ENCODE measurements around the gene DMD.

Gene DMD

DNA sequence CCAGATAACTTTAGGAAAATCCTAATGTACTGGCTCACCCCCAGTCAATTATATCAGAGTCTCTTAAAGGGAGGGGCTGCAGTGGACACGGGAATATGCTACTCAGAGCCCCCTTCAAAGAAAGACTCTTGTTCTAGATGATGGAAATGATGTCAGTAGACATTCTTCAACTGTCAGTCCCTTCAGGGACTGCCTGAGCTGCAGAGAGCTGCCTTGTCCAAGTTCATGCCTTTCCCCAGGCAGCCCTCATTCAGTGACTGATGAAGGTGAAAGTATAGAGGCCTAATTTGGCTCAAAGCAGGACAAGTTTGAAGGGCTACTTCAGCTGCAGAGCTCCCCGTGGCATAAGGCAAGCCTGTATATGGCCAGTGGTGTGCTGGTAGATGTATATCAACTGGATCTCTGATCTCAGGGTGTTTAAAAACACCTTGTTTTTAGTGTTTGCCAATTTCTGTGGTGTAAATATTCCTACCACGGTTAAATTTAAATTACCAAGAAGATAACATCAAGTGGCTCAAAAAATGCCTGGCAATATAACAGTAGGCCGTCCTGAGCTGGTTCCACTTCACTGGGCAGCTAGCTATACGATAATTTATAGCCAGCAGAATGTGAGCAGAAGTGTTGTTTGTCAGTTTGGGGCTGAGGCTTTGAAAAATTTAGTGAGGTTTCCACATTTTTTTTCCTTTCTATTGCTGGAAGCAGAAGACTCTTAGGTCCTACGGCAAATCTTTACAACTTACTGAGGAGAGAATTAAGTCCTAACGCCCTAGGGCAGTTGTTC is 1390.7 kb downstream of the DMD start:
- DNase-seq = no peak

DNA sequence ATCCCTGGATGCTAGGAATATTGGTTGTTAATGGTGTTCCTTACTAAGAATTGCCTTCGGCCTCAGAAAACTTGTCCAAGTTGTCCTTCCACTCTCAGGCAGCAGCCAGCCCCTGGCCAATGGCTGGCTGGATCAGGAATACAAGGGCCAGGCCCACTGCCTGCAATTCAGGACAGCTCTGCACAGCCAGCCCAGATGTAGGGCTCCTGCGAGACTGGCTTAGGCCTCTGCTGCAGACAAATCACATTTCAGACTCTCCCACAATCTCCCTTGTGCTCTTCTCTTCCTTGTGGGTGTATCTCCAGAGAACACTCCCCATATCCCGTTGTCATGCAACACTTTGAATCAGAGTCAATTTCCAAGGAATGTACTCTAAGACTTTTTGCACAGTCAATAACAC is 1391.9 kb downstream of the DMD start:
- DNase-seq = no peak

DNA sequence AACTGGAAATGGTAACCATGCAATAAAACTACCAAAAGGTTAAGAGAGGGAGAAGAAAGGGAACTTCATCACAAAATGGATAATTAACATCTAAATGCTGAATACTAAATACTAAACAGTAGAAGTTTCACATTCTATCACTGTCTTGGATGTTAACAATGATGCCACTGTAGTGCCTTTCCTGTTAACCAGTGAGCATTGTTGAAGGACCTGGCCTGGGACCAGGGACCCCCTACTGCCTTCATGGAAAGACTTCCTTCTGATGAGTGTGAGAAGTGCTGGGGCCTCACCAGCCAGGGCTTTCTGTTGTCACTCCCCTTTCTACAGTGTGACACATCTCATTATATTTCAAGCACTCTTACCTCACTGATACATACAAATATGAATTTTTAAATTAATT is 1400.2 kb downstream of the DMD start:
- DNase-seq = no peak

DNA sequence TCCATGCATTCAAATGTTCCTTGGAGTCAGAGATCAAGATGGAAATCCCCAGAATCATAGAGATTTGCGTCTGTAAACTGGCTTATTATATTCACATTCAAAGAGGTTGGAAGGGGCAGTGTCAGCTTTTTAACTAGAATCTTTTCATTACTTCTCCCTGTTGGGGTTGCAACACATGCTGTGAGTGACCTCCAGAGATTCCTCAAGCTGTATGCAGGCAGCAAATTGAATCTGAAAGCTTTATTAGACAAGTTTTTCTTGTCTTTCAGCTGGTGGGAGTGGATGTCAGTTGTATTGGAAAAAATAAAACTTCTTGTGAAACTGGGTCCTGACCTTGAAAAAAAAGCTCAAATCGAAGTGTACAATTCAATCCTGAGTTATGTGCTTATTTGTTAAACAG is 1403.0 kb downstream of the DMD start:
- DNase-seq = no peak

- DNase-seq = no peak
Observed at GRCh38 chrX:31807165-31807564, 1404.2 kb downstream of the DMD start.

- DNase-seq = no peak
Observed at GRCh38 chrX:31805781-31806180, 1405.6 kb downstream of the DMD start.

- DNase-seq = no peak
Observed at GRCh38 chrX:31800219-31800618, 1411.1 kb downstream of the DMD start.

DNA sequence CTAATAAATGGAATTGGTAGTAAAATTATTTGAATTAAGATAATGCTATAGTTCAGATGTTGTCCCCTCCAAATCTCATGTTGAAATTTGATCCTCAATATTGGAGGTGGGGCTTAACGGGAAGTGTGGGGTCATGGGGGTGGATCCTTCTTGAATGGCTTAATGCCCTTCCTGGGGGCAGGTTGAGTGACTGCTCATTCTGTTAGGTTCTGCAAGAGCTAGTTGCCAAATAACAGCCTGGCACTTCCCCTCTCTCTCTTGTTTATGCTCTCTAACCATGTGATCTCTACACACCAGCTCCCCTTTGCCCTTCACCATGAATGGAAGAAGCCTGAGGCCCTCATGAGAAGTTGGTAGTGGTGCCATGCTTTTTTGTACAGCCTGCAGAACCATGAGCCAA is 1414.7 kb downstream of the DMD start:
- no peak for DNase-seq

DNA sequence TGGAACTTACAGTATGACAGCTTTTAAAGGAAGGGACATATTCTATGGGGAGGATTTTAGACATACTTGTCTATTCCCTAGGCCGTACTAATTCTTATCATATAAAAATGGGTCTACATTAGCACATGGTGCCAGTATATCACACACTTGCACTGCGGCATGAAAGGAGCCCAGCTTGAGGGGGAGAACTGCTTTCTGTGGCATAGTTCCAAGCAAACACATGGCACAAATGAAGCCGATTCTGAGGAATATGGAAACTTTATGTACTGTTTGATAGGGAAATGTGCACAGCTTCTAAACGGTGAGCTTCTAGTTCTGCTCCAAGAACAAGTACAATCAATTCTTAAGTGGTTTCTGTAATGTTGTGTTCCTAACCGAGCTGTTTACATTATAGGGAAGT is 1463.9 kb downstream of the DMD start:
- no peak for DNase-seq

DNA sequence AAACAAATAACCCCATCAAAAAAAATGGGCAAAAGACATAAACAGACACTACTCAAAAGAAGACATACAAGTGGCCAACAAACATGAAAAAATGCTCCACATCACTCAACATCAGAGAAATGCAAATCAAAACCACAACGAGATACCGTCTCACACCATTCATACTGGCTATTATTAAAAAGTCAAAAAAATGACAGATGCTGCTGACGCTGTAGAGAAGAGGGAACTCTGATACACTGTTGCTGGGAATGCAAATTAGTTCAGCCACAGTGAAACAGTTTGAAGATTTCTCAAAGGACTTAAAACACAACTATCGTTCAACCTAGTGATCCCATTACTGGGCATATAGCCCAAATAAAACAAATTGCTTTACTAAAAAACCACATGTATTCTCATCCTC is 1468.3 kb downstream of the DMD start:
- DNase-seq = no peak

DNA sequence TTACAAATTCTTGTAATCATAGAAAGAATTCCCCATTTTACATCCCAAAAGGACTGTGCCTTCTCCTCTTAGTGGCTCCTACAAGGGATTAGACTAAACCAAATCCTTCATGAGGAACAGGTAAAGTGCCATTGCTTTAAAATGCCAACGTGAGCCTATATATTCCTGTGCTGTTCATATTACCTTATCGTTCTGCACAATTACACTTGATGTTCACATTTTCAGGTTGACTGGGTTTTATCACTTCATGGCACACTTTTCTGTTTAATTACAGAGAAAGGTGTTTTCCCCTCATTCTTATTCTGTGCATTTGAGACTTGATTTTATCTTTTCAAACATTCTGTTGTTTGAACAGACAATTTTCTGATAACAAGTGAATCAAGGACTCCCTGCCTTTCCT is 1493.9 kb downstream of the DMD start:
- DNase-seq = no peak

DNA sequence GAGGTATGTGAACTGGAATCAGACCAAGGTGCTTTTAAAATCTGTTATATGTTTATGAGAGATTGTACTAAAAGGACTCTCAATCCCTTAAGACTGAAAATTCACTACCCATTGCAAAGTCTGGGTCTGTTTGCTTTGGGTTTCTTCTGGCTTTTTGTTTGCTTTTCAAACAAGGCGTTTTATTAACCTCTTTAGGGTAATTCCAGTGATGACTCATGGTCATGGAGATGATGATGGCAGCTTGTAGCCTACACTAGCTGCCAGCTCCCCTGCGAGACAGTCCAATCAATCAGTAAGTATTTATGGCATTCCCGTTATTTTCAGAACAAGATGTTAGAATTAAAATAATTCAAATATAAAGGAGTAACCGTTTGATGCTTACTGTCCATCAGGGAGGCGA is 1495.7 kb downstream of the DMD start:
- DNase-seq = no peak

GRCh38 chrX:31714797-31715196 is 1496.6 kb downstream of the DMD start:
- no peak for DNase-seq

DNA sequence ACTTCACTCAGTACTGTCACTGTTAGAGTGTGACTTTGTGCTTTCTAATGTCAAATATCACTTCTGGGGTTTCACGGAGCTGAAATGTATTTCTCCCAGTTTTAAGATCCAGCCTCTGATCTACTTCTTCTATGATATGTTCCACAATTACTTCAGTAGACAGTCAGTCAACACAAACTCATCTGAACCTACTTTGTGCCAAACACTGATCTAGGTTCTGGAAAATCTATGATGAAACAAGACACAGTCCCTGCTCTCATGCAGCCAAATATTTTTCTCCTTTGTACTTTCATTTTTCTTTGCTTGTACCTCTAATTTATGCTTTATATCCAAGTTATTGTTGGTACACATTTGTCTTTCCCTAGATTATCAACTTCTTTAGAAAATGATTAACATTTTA is 1498.2 kb downstream of the DMD start:
- no peak for DNase-seq

- no peak for DNase-seq
Observed at GRCh38 chrX:31711166-31711565, 1500.2 kb downstream of the DMD start.

GRCh38 chrX:31708116-31708515 is 1503.2 kb downstream of the DMD start:
- DNase-seq = no peak

GRCh38 chrX:31706466-31706865 is 1504.9 kb downstream of the DMD start:
- no peak for DNase-seq

DNA sequence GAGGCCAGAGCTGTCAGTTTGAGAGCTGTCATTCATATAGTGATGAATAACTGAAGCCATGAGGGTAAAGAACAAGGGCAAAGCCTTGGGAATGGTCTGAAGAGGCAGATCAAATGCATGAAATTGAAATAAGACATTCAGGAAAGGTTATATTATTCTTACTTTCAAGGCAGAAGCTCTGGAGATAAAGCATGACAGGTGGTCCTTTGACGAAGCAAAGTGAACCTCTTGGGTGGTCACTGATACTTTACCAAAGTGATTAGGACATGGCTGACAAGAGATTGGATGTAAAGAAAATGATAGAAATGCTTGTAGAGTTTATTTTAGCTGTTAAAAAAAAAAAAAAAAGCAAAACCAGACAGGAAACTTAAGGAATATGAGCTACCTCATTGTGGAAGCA is 1505.5 kb downstream of the DMD start:
- no peak for DNase-seq

DNA sequence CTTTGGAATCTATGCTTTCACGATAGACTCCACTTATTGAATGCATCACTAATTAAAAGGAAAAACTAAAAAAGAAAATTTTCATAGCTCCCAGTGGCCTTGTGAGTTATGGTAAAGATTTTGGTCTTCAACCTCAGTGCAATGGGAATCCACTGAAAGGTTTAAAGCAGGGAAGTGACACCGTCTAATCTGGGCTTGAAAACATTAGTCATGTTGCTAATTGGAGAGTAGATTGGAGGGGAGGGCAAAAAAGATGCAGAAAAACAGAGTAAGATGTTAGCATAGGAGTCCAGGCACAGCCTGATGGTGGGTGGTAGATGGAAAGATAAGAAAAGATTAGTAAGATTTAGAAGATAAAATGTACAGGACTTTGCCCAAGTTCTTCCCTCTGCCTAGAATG is 1506.4 kb downstream of the DMD start:
- DNase-seq = no peak

GRCh38 chrX:31702222-31702621 is 1509.1 kb downstream of the DMD start:
- no peak for DNase-seq

- no peak for DNase-seq
Observed at GRCh38 chrX:31697294-31697916, 1513.9 kb downstream of the DMD start.

DNA sequence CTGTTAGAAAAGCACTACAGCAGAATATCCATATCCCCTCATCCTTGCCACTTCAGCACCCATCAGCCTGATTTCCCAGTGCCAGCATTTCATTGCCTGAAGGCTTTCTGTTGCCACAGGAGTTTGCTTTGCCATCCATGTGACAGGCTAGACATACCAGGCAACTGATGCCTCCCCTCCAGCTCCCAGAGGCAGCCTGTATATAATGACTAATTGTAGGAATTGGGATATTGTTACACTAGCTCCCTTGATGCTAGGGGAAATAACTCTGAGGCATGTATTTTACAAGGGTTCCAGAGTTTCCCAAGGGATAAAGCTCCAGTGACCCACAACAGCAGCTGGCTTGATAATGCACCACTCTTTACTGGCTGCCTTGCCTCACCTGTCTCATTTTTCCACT is 1531.5 kb downstream of the DMD start:
- no peak for DNase-seq

GRCh38 chrX:31670245-31670644 is 1541.1 kb downstream of the DMD start:
- no peak for DNase-seq

GRCh38 chrX:31665454-31665853 is 1545.9 kb downstream of the DMD start:
- DNase-seq = no peak

DNA sequence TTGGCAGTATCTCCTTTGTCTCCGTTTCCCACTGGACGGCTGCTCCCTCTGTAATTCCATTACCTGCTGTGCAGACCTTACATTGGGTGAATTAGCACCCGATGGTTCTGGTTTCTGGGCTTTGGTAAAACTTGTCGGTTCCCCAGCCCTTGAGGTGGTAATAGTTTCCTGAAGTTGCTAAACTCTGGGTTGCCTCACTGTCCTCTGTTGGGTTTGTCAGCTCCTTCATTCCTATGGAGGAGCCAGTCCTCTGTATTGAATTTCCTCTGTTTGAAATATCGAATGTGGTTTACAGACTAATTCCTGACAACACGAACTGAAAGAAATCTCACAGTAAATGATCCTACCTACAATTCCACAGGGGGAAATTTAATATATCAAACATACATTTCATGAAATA is 1548.2 kb downstream of the DMD start:
- DNase-seq = no peak
